Parathyroid adenoma (tissue), 2 donors: Measurements from ENCODE around the gene REEP1.

Experiments
- H2AFZ ChIP-seq: fragments of 300-600 bp; sonication (generic); one replicate; pipeline ENCODE4 v1.7.0; 2017; ENCODE audit warnings: antibody characterized with exemption, mild to moderate bottlenecking
- H3K27ac ChIP-seq: fragments of 300-600 bp; sonication (generic); one replicate; pipeline ENCODE4 v1.7.0; 2017
- H3K27me3 ChIP-seq: fragments of 300-600 bp; sonication (generic); one replicate; pipeline ENCODE4 v1.7.0; 2017; ENCODE audit warnings: low read length; ENCODE audit not compliant: control insufficient read depth, insufficient read depth
- H3K36me3 ChIP-seq: fragments of 300-600 bp; sonication (generic); one replicate; pipeline ENCODE4 v1.7.0; 2017; ENCODE audit warnings: low read length; ENCODE audit not compliant: control insufficient read depth, insufficient read depth
- H3K4me1 ChIP-seq: fragments of 300-600 bp; sonication (generic); one replicate; pipeline ENCODE4 v1.7.0; 2017; ENCODE audit warnings: control low read depth
- H3K4me2 ChIP-seq: fragments of 300-600 bp; sonication (generic); one replicate; pipeline ENCODE4 v1.7.0; 2017; ENCODE audit warnings: low read length
- H3K4me3 ChIP-seq: fragments of 300-600 bp; sonication (generic); one replicate; pipeline ENCODE4 v1.7.0; 2017; ENCODE audit warnings: low read depth, low read length
- H3K79me2 ChIP-seq: fragments of 300-600 bp; sonication (generic); one replicate; pipeline ENCODE4 v1.7.0; 2017; ENCODE audit warnings: control low read depth
- H3K9ac ChIP-seq: fragments of 300-600 bp; sonication (generic); one replicate; pipeline ENCODE4 v1.7.0; 2017; ENCODE audit warnings: mild to moderate bottlenecking
- H3K9me3 ChIP-seq: fragments of 300-600 bp; sonication (generic); one replicate; pipeline ENCODE4 v1.7.0; 2017; ENCODE audit warnings: low read length; ENCODE audit not compliant: control insufficient read depth
- TF ChIP-seq, protein P1 (sequence below): fragments of 300-600 bp; sonication (generic); IDR thresholded peaks from one replicate; pipeline ENCODE4 v1.7.0; 2017; ENCODE audit warnings: antibody characterized with exemption, mild to moderate bottlenecking
- donor health status: primary hyperparathyroidism.

The REEP1 gene

DNA sequence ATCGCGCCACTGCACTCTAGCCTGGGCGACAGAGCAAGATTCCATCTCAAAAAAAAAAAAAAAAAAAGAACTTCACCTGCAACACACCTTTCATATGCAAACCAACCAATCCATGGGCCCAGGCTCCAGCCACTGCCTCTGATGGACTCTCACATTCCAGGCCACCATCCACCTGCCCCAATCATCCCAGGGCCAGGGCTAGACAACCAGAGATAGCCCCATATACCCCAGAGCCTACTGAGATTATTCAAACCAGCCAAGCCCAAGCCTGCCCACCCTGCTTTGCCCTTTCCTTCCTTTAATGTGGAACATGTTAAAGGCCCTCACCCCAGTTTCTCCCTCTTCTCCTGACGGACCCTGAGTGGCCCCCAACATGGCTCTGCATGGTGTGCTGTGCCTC, 81.1 kb downstream of the REEP1 start:
- no peaks in the 10 kb centered on the region for H3K36me3 ChIP-seq
- no peak overlapping the region for H3K27ac ChIP-seq
- H3K9ac ChIP-seq = no peak overlapping the region
- TF ChIP-seq, protein P1, sequence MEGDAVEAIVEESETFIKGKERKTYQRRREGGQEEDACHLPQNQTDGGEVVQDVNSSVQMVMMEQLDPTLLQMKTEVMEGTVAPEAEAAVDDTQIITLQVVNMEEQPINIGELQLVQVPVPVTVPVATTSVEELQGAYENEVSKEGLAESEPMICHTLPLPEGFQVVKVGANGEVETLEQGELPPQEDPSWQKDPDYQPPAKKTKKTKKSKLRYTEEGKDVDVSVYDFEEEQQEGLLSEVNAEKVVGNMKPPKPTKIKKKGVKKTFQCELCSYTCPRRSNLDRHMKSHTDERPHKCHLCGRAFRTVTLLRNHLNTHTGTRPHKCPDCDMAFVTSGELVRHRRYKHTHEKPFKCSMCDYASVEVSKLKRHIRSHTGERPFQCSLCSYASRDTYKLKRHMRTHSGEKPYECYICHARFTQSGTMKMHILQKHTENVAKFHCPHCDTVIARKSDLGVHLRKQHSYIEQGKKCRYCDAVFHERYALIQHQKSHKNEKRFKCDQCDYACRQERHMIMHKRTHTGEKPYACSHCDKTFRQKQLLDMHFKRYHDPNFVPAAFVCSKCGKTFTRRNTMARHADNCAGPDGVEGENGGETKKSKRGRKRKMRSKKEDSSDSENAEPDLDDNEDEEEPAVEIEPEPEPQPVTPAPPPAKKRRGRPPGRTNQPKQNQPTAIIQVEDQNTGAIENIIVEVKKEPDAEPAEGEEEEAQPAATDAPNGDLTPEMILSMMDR = no peak
- no peaks in the 10 kb centered on the region for H3K79me2 ChIP-seq
- H3K4me2 ChIP-seq = no peak overlapping the region
- H3K4me1 ChIP-seq = no peaks in the 10 kb centered on the region
- no peak overlapping the region for H3K4me3 ChIP-seq
- H3K9me3 ChIP-seq = no peaks in the 10 kb centered on the region
- no peak overlapping the region for H2AFZ ChIP-seq
- no peaks in the 10 kb centered on the region for H3K27me3 ChIP-seq

DNA sequence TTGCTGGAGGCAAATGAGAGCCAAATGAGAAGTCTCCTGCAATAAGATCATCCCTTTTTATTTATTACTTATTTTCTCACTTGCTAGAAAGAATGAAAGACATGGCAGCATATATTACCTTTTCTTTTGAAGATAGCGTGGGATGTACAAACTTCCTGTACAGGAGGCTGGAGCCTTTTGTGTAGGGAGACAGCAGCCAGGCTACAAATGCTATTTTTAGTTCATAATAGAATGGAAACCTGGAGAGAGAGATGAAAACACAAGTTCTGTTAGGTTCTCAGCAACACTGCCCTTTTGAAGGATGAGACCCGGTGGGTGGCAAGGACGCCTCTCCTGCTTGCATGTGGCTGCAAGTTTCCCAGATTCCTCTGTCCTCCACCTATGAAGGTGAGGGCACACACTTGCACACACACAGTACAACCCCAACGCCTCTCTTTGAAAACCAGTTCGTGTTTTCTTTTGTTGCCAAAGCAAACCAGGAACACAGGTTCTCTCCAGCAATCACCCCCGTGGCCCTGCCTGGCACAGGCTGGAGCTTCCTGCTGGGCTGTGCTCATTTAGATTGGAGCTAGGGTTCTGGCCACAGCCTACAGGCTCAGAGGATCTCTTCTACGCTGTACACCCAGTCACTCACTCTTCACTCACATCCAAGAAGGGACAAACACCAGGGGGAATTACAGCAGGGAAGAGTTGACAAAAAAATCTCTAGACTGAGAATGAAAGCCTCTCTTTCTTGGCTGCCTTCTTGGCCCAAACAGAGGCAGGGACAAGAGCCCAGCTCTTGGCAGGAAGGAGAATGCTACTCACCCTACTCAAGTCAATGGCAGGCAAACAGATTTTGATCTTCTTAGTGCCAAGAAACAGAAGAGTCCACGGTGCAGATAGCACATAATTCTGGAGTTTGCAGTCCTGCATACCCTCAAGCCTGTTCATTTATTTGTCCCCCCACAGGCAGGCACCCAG, 82.6 kb downstream of the REEP1 start:
- H3K27ac ChIP-seq = no peak overlapping the region
- no peak overlapping the region for H3K4me2 ChIP-seq
- no peaks in the 10 kb centered on the region for H3K36me3 ChIP-seq
- no peak overlapping the region for H2AFZ ChIP-seq
- no peaks in the 10 kb centered on the region for H3K79me2 ChIP-seq
- H3K4me3 ChIP-seq = no peak overlapping the region
- no peaks in the 10 kb centered on the region for H3K9me3 ChIP-seq
- TF ChIP-seq, protein P1 = no peak
- H3K27me3 ChIP-seq = no peaks in the 10 kb centered on the region
- H3K9ac ChIP-seq = no peak overlapping the region
- H3K4me1 ChIP-seq = no peaks in the 10 kb centered on the region

DNA sequence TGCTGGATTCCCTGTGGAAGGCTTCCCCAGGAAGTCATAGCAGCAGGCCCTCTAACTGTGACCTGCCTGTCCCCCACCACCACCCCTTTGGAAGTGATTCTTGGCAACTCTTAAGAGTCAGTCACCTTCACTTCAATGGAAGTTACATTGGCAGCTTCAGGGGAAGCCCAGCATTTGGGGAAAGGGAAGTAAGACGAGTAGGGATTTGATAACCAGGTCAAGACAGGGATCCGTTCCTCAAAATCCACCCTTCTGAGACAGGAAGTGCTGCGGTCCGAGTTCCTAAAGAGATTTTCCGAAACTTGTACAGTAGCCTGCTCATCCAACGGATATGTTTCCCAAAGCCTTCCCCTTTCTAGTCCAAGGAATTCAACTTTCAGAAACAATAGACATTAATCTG, 84.0 kb downstream of the REEP1 start:
- no peaks in the 10 kb centered on the region for H3K27me3 ChIP-seq
- TF ChIP-seq, protein P1 = no peak
- no peak overlapping the region for H2AFZ ChIP-seq
- no peak overlapping the region for H3K4me2 ChIP-seq
- H3K9ac ChIP-seq = no peak overlapping the region
- H3K4me1 ChIP-seq = no peaks in the 10 kb centered on the region
- no peaks in the 10 kb centered on the region for H3K9me3 ChIP-seq
- H3K79me2 ChIP-seq = no peaks in the 10 kb centered on the region
- H3K4me3 ChIP-seq = no peak overlapping the region
- no peaks in the 10 kb centered on the region for H3K36me3 ChIP-seq
- H3K27ac ChIP-seq = no peak overlapping the region

DNA sequence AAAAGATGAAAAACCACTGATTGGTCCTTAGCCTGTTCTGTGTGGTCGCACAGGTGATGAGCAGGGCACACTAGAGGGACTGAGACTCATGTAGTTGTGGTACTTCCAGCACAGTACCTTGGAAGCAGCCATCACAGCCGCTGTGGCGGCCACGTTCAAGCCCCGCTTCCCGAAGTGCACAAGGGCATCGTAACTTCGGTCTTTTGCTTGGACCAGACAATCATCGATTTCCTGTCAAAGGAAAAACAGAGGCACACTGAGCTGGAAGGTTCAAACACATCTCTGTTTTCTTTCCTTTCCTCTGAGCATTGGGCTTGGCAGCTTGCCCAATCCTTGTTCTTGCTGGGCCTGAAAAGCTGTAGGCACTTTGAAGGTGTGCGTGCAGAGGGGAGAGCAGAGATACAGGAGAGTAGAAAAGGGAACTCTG, 85.6 kb downstream of the REEP1 start:
- Histone ChIP-seq H3K9me3 (no peaks in the 10 kb centered on the region), H3K4me1 (no peaks in the 10 kb centered on the region)
- TF ChIP-seq, protein P1 = no peak

More for the DNA sequence above, 85.6 kb downstream of the REEP1 start:
- Histone ChIP-seq H3K79me2 (no peaks in the 10 kb centered on the region), H2AFZ (no peak overlapping the region), H3K4me3 (no peak overlapping the region), H3K4me2 (no peak overlapping the region), H3K27me3 (no peaks in the 10 kb centered on the region), H3K36me3 (no peaks in the 10 kb centered on the region), H3K9ac (no peak overlapping the region), H3K27ac (no peak overlapping the region)
